SK-N-MC (cell line): ENCODE measurements around the gene DSC3.

Experiments
- EZH2 ChIP-seq: fragments of 200-600 bp; sonication (generic); IDR thresholded peaks from one replicate; pipeline ENCODE4 v1.6.1; 2017; ENCODE audit warnings: antibody characterized with exemption
- FOXP2 ChIP-seq: optimal IDR thresholded peaks from 2 replicates; pipeline ENCODE3; 2011; ENCODE audit warnings: mild to moderate bottlenecking, moderate library complexity; ENCODE audit not compliant: insufficient read depth; ENCODE audit errors: extremely low read length, control extremely low read depth
- POLR2AphosphoS5 ChIP-seq: IDR thresholded peaks from 2 replicates; pipeline ENCODE4 v1.6.1; 2012; ENCODE audit warnings: mild to moderate bottlenecking, low read depth, low read length, borderline replicate concordance

DNA sequence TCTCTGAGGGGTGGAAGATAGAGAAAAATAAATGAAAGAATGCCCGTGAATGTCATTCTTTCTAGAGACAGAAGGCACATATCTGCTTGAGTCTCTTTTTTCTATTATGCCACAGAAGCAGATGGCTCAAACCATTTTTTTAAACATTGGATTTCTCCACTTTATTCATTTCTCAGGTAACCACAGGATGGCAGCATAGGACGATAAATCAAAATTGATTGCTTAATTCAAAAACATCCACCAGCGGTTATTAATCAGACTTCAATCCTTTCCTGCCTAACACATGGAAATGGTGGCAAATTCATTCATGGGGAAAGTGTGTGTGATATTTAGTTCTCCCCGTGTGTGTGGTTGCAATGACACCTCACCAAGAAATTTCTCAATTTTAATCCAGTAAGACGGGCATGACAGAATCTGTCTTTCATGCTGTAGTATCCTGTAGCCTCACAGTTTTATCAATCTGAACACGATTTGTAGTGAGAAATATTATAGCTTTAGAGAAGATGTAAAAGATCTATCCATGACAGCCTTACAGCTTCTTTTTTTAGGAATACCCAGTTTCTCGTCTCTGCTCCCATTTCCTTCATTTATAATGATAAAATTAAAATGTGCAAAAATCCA lies 72.2 kb downstream of the DSC3 start:
- no peak for TF ChIP-seq EZH2
- no peak for TF ChIP-seq POLR2AphosphoS5
- no peak for TF ChIP-seq FOXP2
